Measurements from ENCODE around the gene CARM1. TPM values are rescaled to one million over a fixed set of nuclear protein-coding genes. Genes with fewer than 3 reads are reported as not detected.
"Not testable (repeated sequence)": the region's sequence is repeated elsewhere in the genome, so short reads cannot be mapped to it uniquely, and the experiment has no call there.

CARM1 gene
- total RNA-seq, 4 donors from 2014 or later = 6.4 to 50.4 (median 18.7) TPM

GRCh38 chr19:10929402-10929794 lies 58.0 kb downstream of the CARM1 start:
- H3K27me3 ChIP-seq = no peaks in the 10 kb centered on the region
- TF ChIP-seq POLR2A (IDR thresholded peaks at IDR 0.05) (no peak), CTCF (IDR thresholded peaks at IDR 0.05) (no peak)
- peak overlapping the region; percentile 82 to 96 for H3K4me3 ChIP-seq
- no peak for DNase-seq
- peak overlapping the region; percentile 79 to 82 for H3K27ac ChIP-seq
- intact Hi-C loops (cut with DNase I; ENCODE audit: low total_unique reads) = no loop called here
- H3K36me3 ChIP-seq = no peaks in the 10 kb centered on the region
- no peaks in the 10 kb centered on the region for H3K9me3 ChIP-seq
- peaks cover 0 to 9% of the 10 kb centered on the region in 2 donors for H3K4me1 ChIP-seq

GRCh38 chr19:10935371-10936059 lies 64.2 kb downstream of the CARM1 start:
- Histone ChIP-seq H3K9me3 (no peaks in the 10 kb centered on the region), H3K27ac (no peak overlapping the region), H3K4me3 (no peak overlapping the region), H3K27me3 (no peaks in the 10 kb centered on the region), H3K4me1 (no peaks in the 10 kb centered on the region), H3K36me3 (no peaks in the 10 kb centered on the region)
- DNase-seq = no peak
- intact Hi-C loops (cut with DNase I; ENCODE audit: low total_unique reads) = no loop called here
- TF ChIP-seq POLR2A (IDR thresholded peaks at IDR 0.05) (no peak), CTCF (IDR thresholded peaks at IDR 0.05) (no peak)

- intact Hi-C loops (cut with DNase I; ENCODE audit: low total_unique reads) = no loop called here
- Histone ChIP-seq H3K4me1 (no peaks in the 10 kb centered on the region), H3K36me3 (no peaks in the 10 kb centered on the region), H3K27me3 (no peaks in the 10 kb centered on the region), H3K4me3 (peak overlapping the region in 1 of 2 donors; percentile 2), H3K9me3 (no peaks in the 10 kb centered on the region), H3K27ac (peak overlapping the region; percentile 53 to 64)
- TF ChIP-seq POLR2A (IDR thresholded peaks at IDR 0.05) (no peak), CTCF (IDR thresholded peaks at IDR 0.05) (peak; percentile 64 to 75 (median 70))
- peak in 1 of 2 donors; percentile 67 for DNase-seq
Observed at GRCh38 chr19:10936661-10937084, 65.3 kb downstream of the CARM1 start.

- H3K27ac ChIP-seq; DNase-seq; H3K36me3 ChIP-seq; H3K4me3 ChIP-seq; H3K9me3 ChIP-seq; H3K27me3 ChIP-seq; H3K4me1 ChIP-seq; intact Hi-C loops (cut with DNase I; ENCODE audit: low total_unique reads): not testable (repeated sequence)
Observed at GRCh38 chr19:10941649-10942048, 70.3 kb downstream of the CARM1 start.

- H3K4me3 ChIP-seq; DNase-seq; intact Hi-C loops (cut with DNase I; ENCODE audit: low total_unique reads); H3K4me1 ChIP-seq; H3K9me3 ChIP-seq; H3K27me3 ChIP-seq; H3K27ac ChIP-seq; H3K36me3 ChIP-seq: not testable (repeated sequence)
Observed at GRCh38 chr19:10943412-10943811, 72.1 kb downstream of the CARM1 start.

GRCh38 chr19:10945264-10945663 lies 73.9 kb downstream of the CARM1 start:
- no peak overlapping the region for H3K27ac ChIP-seq
- no peaks in the 10 kb centered on the region for H3K36me3 ChIP-seq
- no peaks in the 10 kb centered on the region for H3K9me3 ChIP-seq
- DNase-seq = no peak
- H3K4me1 ChIP-seq = no peaks in the 10 kb centered on the region
- no peak for TF ChIP-seq POLR2A (IDR thresholded peaks at IDR 0.05)
- TF ChIP-seq CTCF (IDR thresholded peaks at IDR 0.05) = no peak
- no peaks in the 10 kb centered on the region for H3K27me3 ChIP-seq
- H3K4me3 ChIP-seq = no peak overlapping the region
- intact Hi-C loops (cut with DNase I; ENCODE audit: low total_unique reads) = no loop called here
